GM12878 (cell line): ENCODE measurements around the gene SFT2D2.

Experiments
- BRCA1 ChIP-seq: IDR thresholded peaks from 2 replicates; pipeline ENCODE4 v1.6.1; 2011; ENCODE audit warnings: low read depth, low read length, improper control_type of control experiment
- CEBPB ChIP-seq, 2 experiments: fragments of 150-350 bp in 1 of 2; IDR thresholded peaks; 2 replicates each; pipeline ENCODE4 v1.6.1; 2012 to 2014; ENCODE audit warnings: low read depth in 2 of 2, low read length in 2 of 2, borderline replicate concordance in 1 of 2, inconsistent platforms in 1 of 2
- KDM1A ChIP-seq: fragments of 200-600 bp; sonication (generic); IDR thresholded peaks from 2 replicates; pipeline ENCODE4 v1.6.1; 2016; ENCODE audit warnings: borderline replicate concordance
- YY1 ChIP-seq: IDR thresholded peaks from 2 replicates; pipeline ENCODE4 v1.6.1; 2011; ENCODE audit warnings: low read depth, mild to moderate bottlenecking, low read length
- TF ChIP-seq, protein P1 (sequence below), 3 experiments: IDR thresholded peaks in 2 of 3; conservative IDR thresholded peaks in 1 of 3; 2 replicates each; pipeline ENCODE4 v1.5.1; 2011; ENCODE audit warnings: low read depth in 3 of 3, low read length in 3 of 3, mild to moderate bottlenecking in 3 of 3, control low read depth in 2 of 3, moderate library complexity in 2 of 3, inconsistent platforms in 1 of 3, mixed read lengths in 1 of 3; ENCODE audit not compliant: control insufficient read depth in 2 of 3, insufficient read depth in 1 of 3; ENCODE audit errors: extremely low read depth in 1 of 3

- TF ChIP-seq CEBPB (IDR thresholded peaks at IDR 0.05; ENCODE audit: borderline replicate concordance in 1 of 2, low read depth in 2 of 2, low read length in 2 of 2) (no peak), YY1 (no peak), BRCA1 (no peak), KDM1A (no peak)
- TF ChIP-seq, protein P1, sequence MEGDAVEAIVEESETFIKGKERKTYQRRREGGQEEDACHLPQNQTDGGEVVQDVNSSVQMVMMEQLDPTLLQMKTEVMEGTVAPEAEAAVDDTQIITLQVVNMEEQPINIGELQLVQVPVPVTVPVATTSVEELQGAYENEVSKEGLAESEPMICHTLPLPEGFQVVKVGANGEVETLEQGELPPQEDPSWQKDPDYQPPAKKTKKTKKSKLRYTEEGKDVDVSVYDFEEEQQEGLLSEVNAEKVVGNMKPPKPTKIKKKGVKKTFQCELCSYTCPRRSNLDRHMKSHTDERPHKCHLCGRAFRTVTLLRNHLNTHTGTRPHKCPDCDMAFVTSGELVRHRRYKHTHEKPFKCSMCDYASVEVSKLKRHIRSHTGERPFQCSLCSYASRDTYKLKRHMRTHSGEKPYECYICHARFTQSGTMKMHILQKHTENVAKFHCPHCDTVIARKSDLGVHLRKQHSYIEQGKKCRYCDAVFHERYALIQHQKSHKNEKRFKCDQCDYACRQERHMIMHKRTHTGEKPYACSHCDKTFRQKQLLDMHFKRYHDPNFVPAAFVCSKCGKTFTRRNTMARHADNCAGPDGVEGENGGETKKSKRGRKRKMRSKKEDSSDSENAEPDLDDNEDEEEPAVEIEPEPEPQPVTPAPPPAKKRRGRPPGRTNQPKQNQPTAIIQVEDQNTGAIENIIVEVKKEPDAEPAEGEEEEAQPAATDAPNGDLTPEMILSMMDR (IDR thresholded peaks at IDR 0.05 in 2 of 3, conservative IDR thresholded peaks at IDR 0.05 in 1 of 3; ENCODE audit: control insufficient read depth in 2 of 3, extremely low read depth in 1 of 3, insufficient read depth in 1 of 3, low read depth in 3 of 3, low read length in 3 of 3) = no peak
Observed at GRCh38 chr1:168206111-168206510, 19.7 kb upstream of the SFT2D2 start.
